CD4-positive, alpha-beta T cell treated with Interleukin-17A for 1 hour (primary cell): ENCODE measurements around the gene ABCC3.
"Not testable (repeated sequence)": the region's sequence is repeated elsewhere in the genome, so short reads cannot be mapped to it uniquely, and the experiment has no call there.

Experiments used
- DNase-seq: peaks from one replicate; pipeline ENCODE4 v3.0.0-alpha.2; 2020

ABCC3 gene

DNA sequence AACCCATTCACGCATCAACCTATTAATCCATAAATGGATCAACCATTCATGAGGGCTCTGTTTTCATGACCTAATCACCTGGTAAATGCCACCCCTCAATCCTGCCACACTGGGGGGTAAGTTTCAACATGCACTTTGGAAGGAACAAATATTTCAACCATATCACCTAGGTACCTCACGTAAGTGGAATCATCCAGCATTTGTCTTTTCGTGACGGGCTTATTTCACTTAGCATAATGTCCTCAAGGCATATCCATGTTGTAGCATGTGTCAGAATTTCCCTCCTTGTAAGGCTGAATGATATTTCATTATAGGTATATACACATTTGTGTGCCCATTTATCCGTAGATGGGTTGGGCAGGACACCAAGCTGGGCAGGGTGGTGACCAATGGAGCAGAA is 37.4 kb downstream of the ABCC3 start:
- DNase-seq = no peak

DNA sequence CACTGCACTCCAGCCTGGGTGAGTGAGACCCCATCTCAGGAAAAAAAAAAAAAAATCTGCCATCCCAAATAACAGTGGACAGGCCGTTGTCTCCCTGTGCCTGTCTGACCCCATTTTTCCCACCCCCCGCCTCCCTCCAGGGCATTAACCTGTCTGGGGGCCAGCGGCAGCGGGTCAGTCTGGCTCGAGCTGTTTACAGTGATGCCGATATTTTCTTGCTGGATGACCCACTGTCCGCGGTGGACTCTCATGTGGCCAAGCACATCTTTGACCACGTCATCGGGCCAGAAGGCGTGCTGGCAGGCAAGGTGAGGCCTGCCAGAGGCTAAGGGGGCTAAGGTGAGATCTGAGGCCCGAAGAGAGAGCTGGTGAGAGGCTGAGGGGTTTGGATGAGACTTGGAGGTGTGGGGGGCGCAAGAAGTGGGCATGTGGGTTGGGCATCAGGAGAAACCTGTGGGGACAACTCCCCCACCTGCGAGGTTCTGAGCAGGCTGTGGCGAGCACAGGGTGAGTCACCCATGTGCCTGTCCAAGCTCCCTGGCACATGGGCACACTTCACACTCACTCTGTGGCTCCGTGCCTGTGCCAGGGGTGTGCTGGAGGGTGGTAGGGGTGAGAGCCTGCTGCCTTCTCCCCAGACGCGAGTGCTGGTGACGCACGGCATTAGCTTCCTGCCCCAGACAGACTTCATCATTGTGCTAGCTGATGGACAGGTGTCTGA is 38.3 kb downstream of the ABCC3 start:
- no peak for DNase-seq

- DNase-seq = no peak
These were observed 40.5 kb downstream of the ABCC3 start for GRCh38 chr17:50675190-50675589.

DNA sequence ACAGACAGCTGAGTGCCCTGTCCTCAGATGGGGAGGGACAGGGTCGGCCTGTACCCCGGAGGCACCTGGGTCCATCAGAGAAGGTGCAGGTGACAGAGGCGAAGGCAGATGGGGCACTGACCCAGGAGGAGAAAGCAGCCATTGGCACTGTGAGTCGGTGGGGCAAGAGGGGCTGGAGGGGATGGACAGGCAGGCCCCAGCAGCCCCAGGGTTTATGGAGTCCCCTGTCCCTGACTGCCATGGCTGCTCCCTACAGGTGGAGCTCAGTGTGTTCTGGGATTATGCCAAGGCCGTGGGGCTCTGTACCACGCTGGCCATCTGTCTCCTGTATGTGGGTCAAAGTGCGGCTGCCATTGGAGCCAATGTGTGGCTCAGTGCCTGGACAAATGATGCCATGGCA is 40.9 kb downstream of the ABCC3 start:
- DNase-seq = no peak

DNA sequence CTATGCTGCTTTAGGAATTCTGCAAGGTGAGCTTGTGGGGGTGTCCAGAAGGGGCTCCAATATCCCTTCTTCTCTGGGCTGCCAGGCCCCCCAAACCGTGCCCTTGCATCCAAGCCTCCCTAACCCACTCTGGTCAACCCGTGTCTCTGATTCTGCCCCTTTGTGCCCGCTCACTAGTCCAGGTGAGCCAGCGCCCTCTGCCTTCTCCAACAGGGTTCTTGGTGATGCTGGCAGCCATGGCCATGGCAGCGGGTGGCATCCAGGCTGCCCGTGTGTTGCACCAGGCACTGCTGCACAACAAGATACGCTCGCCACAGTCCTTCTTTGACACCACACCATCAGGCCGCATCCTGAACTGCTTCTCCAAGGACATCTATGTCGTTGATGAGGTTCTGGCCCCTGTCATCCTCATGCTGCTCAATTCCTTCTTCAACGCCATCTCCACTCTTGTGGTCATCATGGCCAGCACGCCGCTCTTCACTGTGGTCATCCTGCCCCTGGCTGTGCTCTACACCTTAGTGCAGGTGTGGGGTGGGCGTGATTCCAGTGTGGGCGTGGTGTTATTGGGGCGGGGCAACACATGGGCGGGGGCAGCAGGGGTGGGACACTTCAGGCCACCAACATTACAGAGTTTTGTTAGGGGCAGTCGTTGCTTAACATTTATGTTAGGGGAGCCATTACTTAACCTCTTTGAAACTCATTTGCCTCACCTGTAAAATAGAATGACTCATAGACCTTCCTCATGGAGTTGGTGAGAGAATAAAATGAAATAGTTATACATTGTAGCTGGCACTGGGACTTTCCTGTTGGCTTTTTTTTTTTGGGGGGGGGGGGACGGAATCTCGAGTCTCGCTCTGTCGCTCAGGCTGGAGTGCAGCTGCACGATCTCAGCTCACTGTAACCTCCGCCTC is 41.6 kb downstream of the ABCC3 start:
- DNase-seq = no peak

- DNase-seq = no peak
These were observed 43.2 kb downstream of the ABCC3 start for GRCh38 chr17:50677851-50678375.

GRCh38 chr17:50679008-50679544 is 44.4 kb downstream of the ABCC3 start:
- DNase-seq = no peak

- no peak for DNase-seq
These were observed 45.4 kb downstream of the ABCC3 start for GRCh38 chr17:50680126-50680525.

- DNase-seq = not testable (repeated sequence)
These were observed 46.0 kb downstream of the ABCC3 start for GRCh38 chr17:50680543-50681262.

DNA sequence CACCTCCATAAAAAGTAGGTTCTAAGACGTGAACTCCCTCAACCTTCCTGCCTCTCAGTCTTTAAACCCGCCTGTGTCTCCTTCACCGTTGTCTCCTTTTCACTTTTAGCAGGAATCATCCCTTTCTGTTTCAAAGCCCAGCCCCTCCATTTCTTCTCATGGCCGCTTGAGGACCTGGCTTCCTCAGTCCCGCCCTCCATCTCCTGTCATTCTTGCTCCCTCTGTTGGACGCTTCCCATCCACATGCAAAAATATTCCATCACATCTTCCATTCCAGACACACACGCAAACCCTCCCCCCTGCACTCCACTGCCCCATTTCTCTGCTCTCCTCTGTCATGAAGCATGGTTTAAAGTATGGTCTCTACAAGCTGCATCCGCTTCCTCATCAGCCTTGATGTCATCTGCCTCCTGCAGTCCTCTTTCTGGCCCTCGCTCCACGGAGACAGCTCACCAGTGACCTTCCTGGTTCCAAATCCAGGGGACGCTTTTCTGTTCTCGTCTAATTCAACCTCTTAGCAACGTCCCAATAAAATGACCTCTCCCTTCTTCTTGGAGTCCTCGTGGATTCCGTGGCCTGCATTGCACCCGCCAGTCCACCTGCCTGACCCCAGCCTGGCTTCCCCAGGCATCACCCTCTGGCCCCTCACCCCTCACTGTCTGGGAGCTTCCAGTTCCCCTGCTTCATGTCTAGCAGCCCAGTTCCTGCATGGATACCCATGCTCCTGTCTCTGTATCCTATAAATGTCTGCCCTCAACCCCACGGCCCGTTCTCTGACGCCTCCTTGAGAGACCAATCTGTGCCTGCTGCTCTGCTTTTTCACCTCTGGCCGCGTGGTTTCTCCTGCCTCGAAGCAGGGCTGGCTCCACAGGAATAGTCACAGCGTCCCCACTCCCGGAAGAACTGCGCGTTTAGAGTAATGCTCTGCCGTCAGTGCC is 46.9 kb downstream of the ABCC3 start:
- peak; percentile 11 for DNase-seq

GRCh38 chr17:50682441-50682840 is 47.8 kb downstream of the ABCC3 start:
- DNase-seq = no peak

DNA sequence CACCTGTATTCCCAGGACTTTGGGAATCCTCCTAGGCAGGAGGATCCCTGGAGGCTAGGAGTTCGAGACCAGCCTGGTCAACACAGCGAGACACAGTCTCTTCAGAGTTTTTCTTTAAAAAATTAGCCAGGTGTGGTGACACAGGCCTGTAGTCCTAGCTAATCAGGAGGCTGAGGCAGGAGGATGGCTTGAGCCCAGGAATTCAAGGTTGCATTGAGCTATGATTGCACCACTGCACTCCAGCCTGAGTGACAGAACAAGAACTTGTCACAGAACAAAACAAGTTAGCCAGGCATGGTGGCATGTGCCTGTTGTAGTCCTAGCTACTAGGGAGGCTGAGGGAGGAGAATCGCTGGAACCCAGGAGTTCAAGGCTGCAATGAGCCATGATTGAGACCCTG is 48.3 kb downstream of the ABCC3 start:
- DNase-seq = no peak

DNA sequence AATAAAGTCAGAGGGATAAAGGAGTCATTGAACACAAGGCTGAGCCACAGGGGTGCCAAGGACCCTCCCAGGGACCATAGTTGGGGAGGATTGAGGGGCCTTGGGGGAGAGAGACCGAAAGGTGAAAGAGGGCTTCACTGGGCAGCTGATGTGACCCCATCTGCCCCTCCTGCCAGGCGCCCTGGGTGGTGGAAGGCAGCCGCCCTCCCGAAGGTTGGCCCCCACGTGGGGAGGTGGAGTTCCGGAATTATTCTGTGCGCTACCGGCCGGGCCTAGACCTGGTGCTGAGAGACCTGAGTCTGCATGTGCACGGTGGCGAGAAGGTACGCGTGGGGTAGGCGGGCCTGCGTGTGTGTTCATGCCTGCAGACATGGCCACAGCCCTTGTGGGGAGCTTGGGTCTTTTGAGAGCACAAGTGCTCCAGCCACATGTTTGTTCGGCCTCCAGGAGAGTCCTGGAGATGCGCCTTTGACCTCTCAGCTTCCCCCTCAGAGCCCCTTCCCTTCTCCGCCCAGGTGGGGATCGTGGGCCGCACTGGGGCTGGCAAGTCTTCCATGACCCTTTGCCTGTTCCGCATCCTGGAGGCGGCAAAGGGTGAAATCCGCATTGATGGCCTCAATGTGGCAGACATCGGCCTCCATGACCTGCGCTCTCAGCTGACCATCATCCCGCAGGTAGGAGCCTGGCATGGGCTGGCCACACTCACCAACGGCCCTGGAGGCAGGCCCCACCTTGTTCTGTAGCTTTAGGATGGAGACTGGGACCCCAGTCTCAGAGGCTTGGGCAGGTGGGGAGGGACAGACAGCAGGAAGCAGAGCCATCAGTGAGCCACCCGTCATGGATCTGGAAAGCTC is 49.0 kb downstream of the ABCC3 start:
- no peak for DNase-seq

DNA sequence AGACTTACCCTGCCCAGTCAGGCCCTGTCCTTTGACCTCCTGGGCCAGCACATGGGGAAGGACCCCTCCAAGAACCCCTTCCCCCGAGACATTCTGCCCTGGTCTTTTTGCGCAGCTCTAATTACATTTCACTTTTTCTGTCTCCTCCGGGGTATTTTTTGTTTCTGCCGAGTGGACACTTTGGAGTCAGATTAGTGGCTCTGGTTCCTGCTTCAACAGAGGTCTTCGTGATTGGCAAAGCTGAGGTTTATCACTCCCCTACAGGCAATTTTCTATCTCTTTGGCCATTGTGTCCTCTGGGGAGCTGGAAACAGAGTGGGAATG is 49.6 kb downstream of the ABCC3 start:
- DNase-seq = no peak

- DNase-seq = no peak
These were observed 50.1 kb downstream of the ABCC3 start for GRCh38 chr17:50684612-50685333.

GRCh38 chr17:50685334-50685665 is 50.6 kb downstream of the ABCC3 start:
- no peak for DNase-seq

DNA sequence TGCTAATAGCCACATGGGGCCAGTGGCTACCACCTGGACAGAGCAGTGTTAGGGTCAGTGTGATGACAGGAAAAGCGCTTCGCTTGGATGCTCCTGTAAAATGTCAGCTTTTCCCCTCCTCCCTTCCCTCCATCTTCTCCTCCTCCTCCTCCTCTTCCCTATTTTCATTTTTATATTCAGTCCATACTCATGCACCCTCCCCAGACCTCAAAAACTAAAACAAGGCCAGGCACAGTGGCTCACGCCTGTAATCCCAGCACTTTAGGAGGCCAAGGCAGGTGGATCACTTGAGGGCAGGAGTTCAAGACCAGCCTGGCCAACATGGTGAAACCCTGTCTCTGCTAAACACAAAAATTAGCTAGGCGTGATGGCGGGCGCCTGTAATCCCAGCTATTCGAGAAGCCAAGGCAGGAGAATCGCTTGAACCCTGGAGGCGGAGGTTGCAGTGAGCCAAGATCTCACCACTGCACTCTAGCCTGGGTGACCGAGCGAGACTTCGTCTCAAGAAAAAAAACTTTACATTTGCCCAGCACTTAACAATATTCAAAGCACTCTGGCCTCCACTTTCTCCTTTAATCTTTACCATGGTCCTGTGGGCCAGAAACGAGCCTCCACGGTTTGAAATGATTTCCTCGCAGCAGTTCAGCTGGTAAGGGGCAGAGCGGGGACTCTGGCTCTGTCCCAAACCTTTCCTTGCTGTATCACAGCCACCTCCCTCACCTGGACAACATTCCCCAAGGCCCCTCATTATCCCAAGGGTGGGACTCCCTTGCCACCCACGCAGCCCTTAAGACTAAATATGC is 51.2 kb downstream of the ABCC3 start:
- no peak for DNase-seq

- DNase-seq = no peak
These were observed 52.0 kb downstream of the ABCC3 start for GRCh38 chr17:50686494-50687199.
